Glutamatergic neuron (in vitro differentiated cells): Measurements from ENCODE around the gene PPP1R2B. TPM values are rescaled to one million over a fixed set of nuclear protein-coding genes. Genes with fewer than 3 reads are reported as not detected.

Source experiments
- DNase-seq: peaks from one replicate; pipeline ENCODE4 v3.0.0; 2022
- H3K27ac Mint-ChIP-seq: one replicate; pipeline ENCODE4 v1.8.0; 2020; ENCODE audit warnings: mild to moderate bottlenecking, mixed read lengths, inconsistent platforms; ENCODE audit not compliant: unreplicated experiment
- H3K27me3 Mint-ChIP-seq: one replicate; pipeline ENCODE4 v1.8.0; 2020; ENCODE audit warnings: mild to moderate bottlenecking, moderate library complexity, mixed read lengths, inconsistent platforms; ENCODE audit not compliant: unreplicated experiment
- H3K36me3 Mint-ChIP-seq: one replicate; pipeline ENCODE4 v1.8.0; 2020; ENCODE audit warnings: mild to moderate bottlenecking, mixed read lengths, inconsistent platforms; ENCODE audit not compliant: unreplicated experiment
- H3K4me1 Mint-ChIP-seq: one replicate; pipeline ENCODE4 v1.8.0; 2020; ENCODE audit warnings: mild to moderate bottlenecking, low read depth, mixed read lengths, inconsistent platforms; ENCODE audit not compliant: unreplicated experiment
- H3K4me3 Mint-ChIP-seq: one replicate; pipeline ENCODE4 v1.8.0; 2020; ENCODE audit warnings: mild to moderate bottlenecking, mixed read lengths, inconsistent platforms; ENCODE audit not compliant: unreplicated experiment
- H3K9me3 Mint-ChIP-seq: one replicate; pipeline ENCODE4 v1.8.0; 2020; ENCODE audit warnings: mild to moderate bottlenecking, moderate library complexity, mixed read lengths, inconsistent platforms; ENCODE audit not compliant: unreplicated experiment
- CTCF ChIP-seq: fragments of 200-600 bp; sonication (generic); IDR thresholded peaks from one replicate; pipeline ENCODE4 v1.5.0; 2021; ENCODE audit not compliant: partially characterized antibody, unreplicated experiment
- long read RNA-seq: library from polyadenylated mRNA; unstranded; transcript quantifications from one replicate; pipeline ENCODE4 v2.0.0, GENCODE V29; 2020; ENCODE audit not compliant: unreplicated experiment
- total RNA-seq: library from RNA; stranded (reverse); fragmentation: NEBNext Ultra II Directional; extraction: Animal tissue kit (Norgen Biotek cat#: 25700); gene quantifications from one replicate; pipeline ENCODE4 v1.2.1, GENCODE V29; 2021; ENCODE audit not compliant: unreplicated experiment

The PPP1R2B gene
- total RNA-seq, result not detected
- long read RNA-seq, result 0 reads

DNA sequence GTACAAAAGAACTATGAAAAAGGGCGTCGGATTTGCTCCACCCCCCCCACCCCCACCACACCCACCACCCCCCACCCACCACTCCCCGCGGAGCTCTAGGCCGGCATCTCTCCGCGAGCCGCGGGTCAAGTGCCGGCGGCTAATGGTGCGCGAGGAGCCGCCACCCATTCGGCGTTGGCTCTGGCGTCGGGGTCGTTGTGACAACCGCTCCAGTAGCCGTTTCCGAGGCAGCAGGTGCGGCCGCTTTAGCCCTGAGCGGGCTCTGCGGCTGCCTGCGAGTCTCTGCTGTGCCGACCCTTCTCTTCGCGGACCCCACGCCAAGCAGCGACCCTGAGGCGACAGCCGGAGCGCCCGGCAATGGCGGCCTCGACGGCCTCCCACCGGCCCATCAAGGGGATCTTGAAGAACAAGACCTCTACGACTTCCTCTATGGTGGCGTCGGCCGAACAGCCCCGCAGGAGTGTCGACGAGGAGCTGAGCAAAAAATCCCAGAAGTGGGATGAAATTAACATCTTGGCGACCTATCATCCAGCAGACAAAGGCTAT is at the start of gene PPP1R2B:
PPP1R2B (plus strand) TSS at position 90 of the 546 bp plus-strand sequence; CDS start at position 358, 268 bp downstream.
- no peak for TF ChIP-seq CTCF
- no peak within 1 kb of the TSS for H3K27ac Mint-ChIP-seq
- peaks cover 4% of the 10 kb centered on the region for H3K36me3 Mint-ChIP-seq
- H3K4me1 Mint-ChIP-seq, result no peaks in the 10 kb centered on the region
- no peaks in the 10 kb centered on the region for H3K27me3 Mint-ChIP-seq
- peaks cover 10% of the 10 kb centered on the region for H3K9me3 Mint-ChIP-seq
- no peak within 1 kb of the TSS for H3K4me3 Mint-ChIP-seq
- no peak for DNase-seq

GRCh38 chr5:156800929-156801328 is 49.2 kb upstream of the PPP1R2B start:
- Mint-ChIP-seq H3K4me3 (no peak overlapping the region), H3K27me3 (peaks cover 2% of the 10 kb centered on the region), H3K36me3 (no peaks in the 10 kb centered on the region), H3K27ac (no peak overlapping the region), H3K4me1 (no peaks in the 10 kb centered on the region), H3K9me3 (no peaks in the 10 kb centered on the region)
- no peak for TF ChIP-seq CTCF
- no peak for DNase-seq

DNA sequence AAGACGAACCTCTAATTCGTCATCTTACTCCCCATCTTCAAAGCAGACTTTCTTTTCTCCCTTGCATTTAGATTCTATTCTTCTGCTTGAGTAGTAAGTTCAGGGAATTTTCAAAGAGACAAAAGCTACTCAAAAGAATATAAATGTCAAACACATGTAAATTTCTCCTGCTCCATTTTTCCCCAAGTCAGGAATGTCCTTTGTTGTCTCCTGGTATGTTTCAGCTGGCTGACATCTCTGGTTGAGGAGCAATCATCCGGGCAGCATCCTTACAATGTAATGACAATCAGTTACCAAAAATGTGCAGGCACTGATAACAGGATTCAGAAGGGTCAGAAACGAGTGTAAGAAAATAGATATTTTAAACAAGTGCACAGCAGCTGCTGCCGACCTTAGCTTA is 47.6 kb upstream of the PPP1R2B start:
- Mint-ChIP-seq H3K4me1 (no peaks in the 10 kb centered on the region), H3K4me3 (no peak overlapping the region), H3K27me3 (no peaks in the 10 kb centered on the region), H3K9me3 (peaks cover 2% of the 10 kb centered on the region), H3K36me3 (no peaks in the 10 kb centered on the region), H3K27ac (no peak overlapping the region)
- no peak for DNase-seq
- no peak for TF ChIP-seq CTCF

DNA sequence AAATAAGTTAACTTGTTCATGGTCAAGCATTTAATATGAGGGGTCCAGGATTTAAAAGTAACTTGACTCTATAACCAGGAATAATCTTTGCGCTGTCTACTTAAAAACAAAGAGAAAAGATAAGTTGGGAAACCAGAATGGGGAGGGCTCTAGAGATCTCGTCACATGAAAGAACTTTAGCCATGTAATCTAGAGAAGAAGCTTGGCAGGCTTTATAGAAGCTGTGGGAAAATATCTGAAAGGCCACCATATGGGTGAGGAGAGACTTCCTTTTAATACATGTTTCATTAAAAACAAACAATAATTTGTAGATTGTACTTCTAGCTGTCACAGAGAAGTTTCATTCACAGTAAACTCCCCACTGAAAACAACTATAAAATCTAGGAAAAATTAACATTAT is 46.7 kb upstream of the PPP1R2B start:
- H3K27ac Mint-ChIP-seq, result no peak overlapping the region
- TF ChIP-seq CTCF, result no peak
- H3K9me3 Mint-ChIP-seq, result peaks cover 2% of the 10 kb centered on the region
- no peaks in the 10 kb centered on the region for H3K36me3 Mint-ChIP-seq
- H3K4me3 Mint-ChIP-seq, result no peak overlapping the region
- no peaks in the 10 kb centered on the region for H3K27me3 Mint-ChIP-seq
- no peak for DNase-seq
- H3K4me1 Mint-ChIP-seq, result no peaks in the 10 kb centered on the region

DNA sequence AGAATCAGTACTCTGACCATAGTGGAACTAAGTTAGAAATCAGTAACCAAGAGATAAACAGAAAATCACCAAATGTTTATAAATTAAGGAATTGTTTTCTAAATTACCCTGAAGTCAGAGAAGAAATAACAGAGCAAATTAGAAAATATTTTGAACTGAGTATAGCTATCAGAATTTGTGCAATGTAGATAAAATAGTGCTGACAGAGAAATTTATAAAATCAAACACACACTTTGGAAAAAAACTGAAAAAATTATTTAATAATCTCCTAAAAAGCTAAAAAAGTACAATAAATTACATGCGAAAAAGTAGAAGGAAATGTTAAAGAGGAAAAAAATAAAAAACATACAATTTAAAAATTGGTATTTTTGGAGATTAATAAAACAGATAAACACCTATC is 37.1 kb upstream of the PPP1R2B start:
- H3K36me3 Mint-ChIP-seq, result peaks cover 6% of the 10 kb centered on the region
- H3K4me1 Mint-ChIP-seq, result no peaks in the 10 kb centered on the region
- no peak for DNase-seq
- no peak overlapping the region for H3K27ac Mint-ChIP-seq
- no peaks in the 10 kb centered on the region for H3K27me3 Mint-ChIP-seq
- H3K9me3 Mint-ChIP-seq, result no peaks in the 10 kb centered on the region
- no peak for TF ChIP-seq CTCF
- no peak overlapping the region for H3K4me3 Mint-ChIP-seq
